Dendritic cell treated with granulocyte-macrophage colony-stimulating factor and Interleukin-4, amounts not matched to agents 40 ng/mL and 50 ng/mL, for 4 days (primary cell): ENCODE measurements around the gene NLN.
"Not testable (repeated sequence)": the region's sequence is repeated elsewhere in the genome, so short reads cannot be mapped to it uniquely, and the experiment has no call there.

Experiments used
- H3K27ac Mint-ChIP-seq: one replicate; pipeline ENCODE4 v1.8.0; 2022; ENCODE audit warnings: mild to moderate bottlenecking, mixed read lengths
- H3K27me3 Mint-ChIP-seq: one replicate; pipeline ENCODE4 v1.8.0; 2022; ENCODE audit warnings: mild to moderate bottlenecking, mixed read lengths
- H3K36me3 Mint-ChIP-seq: one replicate; pipeline ENCODE4 v1.8.0; 2022; ENCODE audit warnings: low read depth, mixed read lengths
- H3K4me1 Mint-ChIP-seq: one replicate; pipeline ENCODE4 v1.8.0; 2022; ENCODE audit warnings: low read depth, mixed read lengths
- H3K4me3 Mint-ChIP-seq: one replicate; pipeline ENCODE4 v1.8.0; 2022; ENCODE audit warnings: mild to moderate bottlenecking, moderate library complexity, mixed read lengths
- H3K9me3 Mint-ChIP-seq: one replicate; pipeline ENCODE4 v1.8.0; 2022; ENCODE audit warnings: mixed read lengths
- intact Hi-C: fragments of 100-400 bp; cut with micrococcal nuclease; formaldehyde crosslinking; loops from one replicate; pipeline ENCODE4 v1.15.0; 2022

Gene NLN

DNA sequence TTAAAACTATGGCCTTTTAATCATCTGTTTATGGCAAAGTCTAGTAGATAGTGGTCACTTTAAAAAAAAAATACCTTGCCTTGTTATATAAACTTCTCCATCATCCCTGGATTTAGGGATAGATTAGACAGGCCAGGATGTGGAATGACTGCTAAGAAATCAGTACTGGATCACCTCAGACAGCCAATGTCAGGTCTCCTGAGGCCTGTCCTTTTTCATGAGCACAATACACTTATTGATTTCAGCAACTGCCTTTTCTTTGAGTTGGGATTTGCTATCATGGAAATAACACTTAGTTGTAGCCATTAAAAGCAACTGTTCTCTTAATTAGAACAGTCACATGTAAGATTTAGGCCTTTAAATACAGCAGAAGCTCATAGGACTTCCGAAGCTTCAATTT lies 77.9 kb downstream of the NLN start:
- H3K4me3 Mint-ChIP-seq, result no peak overlapping the region
- H3K36me3 Mint-ChIP-seq, result peaks cover 73% of the 10 kb centered on the region
- H3K27me3 Mint-ChIP-seq, result no peaks in the 10 kb centered on the region
- H3K27ac Mint-ChIP-seq, result no peak overlapping the region
- H3K9me3 Mint-ChIP-seq, result peaks cover 9% of the 10 kb centered on the region
- intact Hi-C loops, result no loop called here
- peaks cover 34% of the 10 kb centered on the region for H3K4me1 Mint-ChIP-seq

DNA sequence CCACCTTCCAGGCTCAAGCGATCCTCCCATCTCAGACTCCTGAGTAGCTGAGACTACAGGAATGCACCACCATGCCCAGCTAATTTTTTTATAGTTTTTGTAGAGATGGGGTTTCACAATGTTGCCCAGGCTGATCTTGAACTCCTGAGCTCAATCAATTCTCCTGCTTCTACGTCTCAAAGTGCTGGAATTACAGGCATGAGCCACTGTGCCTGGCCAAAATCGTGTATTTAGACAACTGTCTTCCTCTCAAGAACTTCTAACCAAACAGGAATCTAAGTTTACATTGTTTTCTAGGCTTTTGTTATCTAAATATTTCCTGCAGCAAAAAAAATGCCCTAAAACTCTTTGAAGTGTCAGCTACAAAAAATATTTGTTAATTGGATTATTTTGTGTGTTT lies 78.8 kb downstream of the NLN start:
- Mint-ChIP-seq H3K27ac (no peak overlapping the region), H3K36me3 (peaks cover 78% of the 10 kb centered on the region), H3K4me1 (peaks cover 34% of the 10 kb centered on the region), H3K4me3 (no peak overlapping the region), H3K9me3 (peaks cover 9% of the 10 kb centered on the region), H3K27me3 (no peaks in the 10 kb centered on the region)
- intact Hi-C loops, result no loop called here

DNA sequence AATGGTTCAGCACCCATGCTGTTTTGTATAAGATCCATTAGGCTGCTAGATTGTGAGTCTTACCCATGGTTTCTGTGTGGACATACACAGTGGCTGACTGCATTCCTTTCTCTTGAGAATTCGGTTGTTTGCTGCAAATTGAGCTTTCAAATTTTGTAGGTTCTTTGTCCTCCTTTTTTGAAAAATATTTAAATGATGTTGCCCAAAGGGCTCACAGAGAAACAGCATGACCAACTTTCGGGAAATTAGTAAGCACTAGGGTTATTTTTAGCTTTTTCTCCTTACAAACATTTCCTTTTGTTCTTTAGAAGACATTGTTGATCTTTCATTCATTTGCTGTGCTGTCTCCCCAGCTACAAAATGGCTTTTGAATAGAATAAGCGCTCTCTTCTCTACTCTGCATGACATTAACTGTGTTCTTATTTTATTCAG lies 79.4 kb downstream of the NLN start:
- Mint-ChIP-seq H3K27me3 (no peaks in the 10 kb centered on the region), H3K4me3 (no peak overlapping the region), H3K4me1 (peaks cover 34% of the 10 kb centered on the region), H3K36me3 (peaks cover 78% of the 10 kb centered on the region), H3K27ac (no peak overlapping the region), H3K9me3 (peaks cover 9% of the 10 kb centered on the region)
- intact Hi-C loops, result no loop called here

DNA sequence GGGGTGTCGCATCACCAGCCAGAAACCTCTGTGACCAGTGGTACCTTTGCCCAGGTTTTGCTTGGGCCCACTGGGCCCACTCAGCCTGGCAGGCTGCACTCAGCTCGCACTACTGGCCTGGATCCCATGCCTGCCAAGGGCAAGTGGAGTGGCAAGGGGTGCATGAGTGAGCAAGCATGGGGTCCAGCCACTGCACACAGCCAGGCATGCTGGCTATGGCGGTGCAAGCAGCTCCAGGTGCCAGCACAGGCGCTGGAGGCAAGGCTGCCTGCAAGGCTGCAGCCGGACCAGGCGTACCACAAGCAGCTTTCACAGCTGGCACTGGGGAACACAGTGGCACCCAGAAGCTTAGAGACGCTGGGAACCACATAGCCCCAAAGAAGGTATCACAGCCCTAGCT lies 80.1 kb downstream of the NLN start:
- intact Hi-C loops, result no loop called here
- Mint-ChIP-seq H3K9me3 (peaks cover 9% of the 10 kb centered on the region), H3K4me1 (peaks cover 34% of the 10 kb centered on the region), H3K27me3 (no peaks in the 10 kb centered on the region), H3K4me3 (no peak overlapping the region), H3K27ac (no peak overlapping the region), H3K36me3 (peaks cover 78% of the 10 kb centered on the region)

DNA sequence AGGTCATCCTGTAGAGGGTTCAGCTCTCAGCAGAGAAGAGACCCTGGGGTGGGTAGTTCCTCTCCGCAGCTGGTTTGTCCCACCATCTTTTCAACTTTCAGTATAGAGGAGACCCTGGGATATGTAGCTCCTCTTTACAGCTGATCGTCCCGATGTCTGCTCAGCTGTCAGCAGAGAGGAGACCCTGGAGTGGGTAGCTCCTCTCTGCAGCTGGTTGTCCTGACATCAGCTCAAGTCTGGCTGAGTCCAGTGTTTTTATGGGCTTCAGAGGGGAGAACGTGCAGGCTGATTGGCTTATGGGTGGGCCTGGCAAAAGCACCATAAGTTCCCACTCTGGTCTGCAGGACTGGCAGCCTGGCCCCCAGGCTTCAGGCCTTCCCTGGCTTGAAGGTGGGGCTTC lies 80.8 kb downstream of the NLN start:
- Mint-ChIP-seq H3K4me1 (peaks cover 34% of the 10 kb centered on the region), H3K27ac (no peak overlapping the region), H3K27me3 (no peaks in the 10 kb centered on the region), H3K4me3 (no peak overlapping the region), H3K9me3 (peaks cover 9% of the 10 kb centered on the region), H3K36me3 (peaks cover 74% of the 10 kb centered on the region)
- intact Hi-C loops, result no loop called here

DNA sequence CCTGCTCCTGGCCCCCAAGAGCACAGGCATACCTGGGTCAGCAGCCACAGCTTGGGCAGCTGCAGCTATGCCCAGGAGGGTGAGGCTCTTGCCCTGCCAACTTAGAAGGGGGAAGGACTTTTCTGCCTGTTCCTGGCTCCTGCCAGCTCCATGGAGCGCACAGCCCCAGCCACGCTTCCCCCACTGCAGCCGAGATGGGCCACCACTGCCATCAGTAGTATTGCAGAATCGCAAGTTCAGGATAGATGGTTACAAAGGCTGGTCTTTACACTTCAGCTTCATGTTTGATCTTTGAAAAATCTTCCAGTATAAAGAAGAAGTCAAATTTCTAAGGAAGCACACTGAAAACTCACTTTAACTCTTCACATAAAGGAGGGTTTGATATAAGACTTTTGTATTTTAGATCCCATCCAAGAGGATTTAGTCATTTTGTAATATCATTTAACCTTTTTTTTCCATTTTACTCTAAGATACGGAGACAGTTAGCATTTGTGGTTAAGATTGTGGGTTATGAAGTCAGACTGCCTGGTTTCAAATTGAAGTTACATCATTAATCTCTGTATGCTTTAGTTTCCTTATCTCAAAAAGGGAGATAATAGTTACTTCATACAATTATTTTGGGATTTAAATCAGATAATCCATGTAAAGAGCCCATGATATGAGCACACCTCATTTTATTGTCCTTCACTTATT lies 81.8 kb downstream of the NLN start:
- Mint-ChIP-seq H3K27ac (no peak overlapping the region), H3K27me3 (no peaks in the 10 kb centered on the region), H3K4me1 (peaks cover 44% of the 10 kb centered on the region), H3K4me3 (no peak overlapping the region), H3K9me3 (peaks cover 9% of the 10 kb centered on the region), H3K36me3 (peaks cover 63% of the 10 kb centered on the region)
- intact Hi-C loops, result no loop called here

DNA sequence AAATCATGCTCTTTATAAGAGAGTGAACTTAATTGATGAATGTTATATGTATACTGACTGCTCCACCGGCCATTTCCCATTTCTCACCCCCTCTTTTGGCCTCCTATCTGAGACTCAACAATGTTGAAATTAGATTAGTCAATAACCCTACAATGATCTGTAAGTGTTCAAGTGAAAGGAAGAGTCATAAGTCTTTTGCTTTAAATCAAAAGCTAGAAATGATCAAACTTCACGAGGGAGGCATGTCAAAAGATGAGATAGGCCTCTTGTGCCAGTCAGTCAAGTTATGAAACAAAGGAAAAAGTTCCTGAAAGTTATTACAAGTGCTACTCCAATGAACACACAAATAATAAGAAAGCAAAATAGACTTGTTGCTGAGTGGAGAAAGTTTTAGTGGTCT lies 83.1 kb downstream of the NLN start:
- no peaks in the 10 kb centered on the region for H3K27me3 Mint-ChIP-seq
- H3K36me3 Mint-ChIP-seq, result peaks cover 71% of the 10 kb centered on the region
- peaks cover 50% of the 10 kb centered on the region for H3K4me1 Mint-ChIP-seq
- H3K27ac Mint-ChIP-seq, result no peak overlapping the region
- peaks cover 9% of the 10 kb centered on the region for H3K9me3 Mint-ChIP-seq
- H3K4me3 Mint-ChIP-seq, result no peak overlapping the region
- intact Hi-C loops, result no loop called here

DNA sequence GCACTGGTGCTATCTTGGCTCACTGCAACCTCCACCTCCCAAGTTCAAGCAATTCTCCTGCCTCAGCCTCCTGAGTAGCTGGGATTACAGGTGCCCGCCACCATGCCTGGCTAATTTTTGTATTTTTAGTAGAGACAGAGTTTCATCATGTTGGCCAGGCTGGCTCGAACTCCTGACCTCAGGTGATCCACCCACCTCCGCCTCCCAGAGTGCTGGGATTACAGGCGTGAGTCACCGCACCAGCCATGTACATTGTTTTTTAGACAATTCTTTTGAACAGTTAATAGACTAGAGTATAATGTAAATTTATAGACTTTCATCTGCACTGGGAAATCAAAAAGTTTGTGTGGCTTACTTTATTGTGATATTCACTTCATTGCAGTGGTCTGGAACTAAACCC lies 85.5 kb downstream of the NLN start:
- H3K4me3 Mint-ChIP-seq, intact Hi-C loops, H3K27ac Mint-ChIP-seq, H3K27me3 Mint-ChIP-seq, H3K9me3 Mint-ChIP-seq: not testable (repeated sequence)
- H3K36me3 Mint-ChIP-seq, result peaks cover 71% of the 10 kb centered on the region
- H3K4me1 Mint-ChIP-seq, result peaks cover 41% of the 10 kb centered on the region

DNA sequence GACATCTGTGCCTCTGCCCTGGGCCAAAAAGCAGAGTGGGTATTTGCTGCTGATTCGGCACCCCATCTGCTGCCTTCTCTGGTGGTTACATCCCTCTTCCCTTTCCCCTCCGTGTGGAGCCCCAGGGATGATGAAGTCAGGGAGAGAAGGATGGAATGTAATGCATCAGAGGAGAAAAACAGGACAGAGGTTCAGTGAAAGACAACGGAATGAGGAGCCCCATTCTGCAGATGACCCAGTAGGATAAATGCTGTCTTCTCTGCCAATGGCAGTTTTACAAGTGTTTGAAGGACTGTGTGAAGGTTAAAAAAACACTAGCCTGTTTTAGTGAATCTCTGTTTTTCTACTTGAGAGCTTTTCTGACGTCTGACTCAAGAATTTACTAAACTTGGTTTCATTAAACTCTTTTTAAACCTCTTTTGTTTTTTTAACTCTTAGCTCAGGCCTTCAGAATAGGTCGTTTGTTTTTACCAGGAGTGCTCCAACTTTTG lies 86.3 kb downstream of the NLN start:
- H3K4me3 Mint-ChIP-seq, result no peak overlapping the region
- H3K9me3 Mint-ChIP-seq, result no peaks in the 10 kb centered on the region
- H3K36me3 Mint-ChIP-seq, result peaks cover 71% of the 10 kb centered on the region
- peak overlapping the region; percentile 64 for H3K27ac Mint-ChIP-seq
- H3K4me1 Mint-ChIP-seq, result peaks cover 33% of the 10 kb centered on the region
- intact Hi-C loops, result no loop called here
- H3K27me3 Mint-ChIP-seq, result no peaks in the 10 kb centered on the region

DNA sequence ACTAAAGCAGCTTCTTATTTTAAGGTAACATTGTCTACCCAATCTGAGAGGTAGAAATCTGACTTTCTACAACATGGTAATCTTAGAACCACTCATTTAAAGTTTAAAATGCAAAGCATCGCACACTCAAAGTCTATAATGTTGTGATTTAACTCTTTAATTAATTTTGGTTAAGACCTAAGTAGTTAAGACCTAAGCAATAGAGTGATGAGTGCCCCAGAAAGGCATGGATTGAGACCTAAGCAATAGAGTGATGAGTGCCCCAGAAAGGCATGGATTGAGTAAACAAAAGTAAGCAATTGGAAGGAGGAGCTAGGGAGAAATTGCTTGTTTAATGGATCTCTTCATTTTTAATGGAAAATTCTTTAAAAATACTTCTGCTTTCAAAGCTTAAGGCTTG lies 86.8 kb downstream of the NLN start:
- H3K4me3 Mint-ChIP-seq, result no peak overlapping the region
- H3K4me1 Mint-ChIP-seq, result peaks cover 28% of the 10 kb centered on the region
- no peaks in the 10 kb centered on the region for H3K27me3 Mint-ChIP-seq
- peaks cover 77% of the 10 kb centered on the region for H3K36me3 Mint-ChIP-seq
- intact Hi-C loops, result no loop called here
- H3K9me3 Mint-ChIP-seq, result no peaks in the 10 kb centered on the region
- peak overlapping the region; percentile 64 for H3K27ac Mint-ChIP-seq

DNA sequence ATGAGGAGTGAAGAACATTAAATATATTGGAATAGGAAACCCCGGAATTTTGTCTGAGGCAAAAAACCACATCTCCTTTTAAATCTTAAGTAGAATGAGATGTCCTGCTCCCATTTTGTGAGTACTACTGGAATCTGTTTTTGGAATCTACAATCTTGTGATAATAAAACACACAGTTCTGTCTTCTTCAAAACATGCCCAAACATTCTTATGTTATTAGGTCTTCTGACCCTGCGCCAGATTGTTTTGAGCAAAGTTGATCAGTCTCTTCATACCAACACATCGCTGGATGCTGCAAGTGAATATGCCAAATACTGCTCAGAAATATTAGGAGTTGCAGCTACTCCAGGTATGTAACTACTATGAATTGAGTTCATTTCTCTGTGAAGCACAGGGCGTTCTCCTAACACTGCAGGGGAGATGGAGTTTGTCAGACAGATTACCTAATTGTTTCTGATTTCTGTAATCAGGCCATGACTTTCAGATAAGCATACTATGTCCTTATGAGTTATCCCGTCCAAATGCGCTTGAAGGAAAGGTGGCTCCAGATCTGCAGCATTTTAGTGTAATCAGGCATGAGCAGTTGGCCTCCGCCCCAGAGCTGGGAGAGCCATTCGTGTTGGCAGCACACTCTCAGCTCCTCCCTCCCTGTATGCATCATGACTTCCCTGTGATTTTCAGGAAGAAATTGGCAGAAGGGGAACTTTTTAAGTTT lies 88.0 kb downstream of the NLN start:
- intact Hi-C loops, result no loop called here
- Mint-ChIP-seq H3K36me3 (peaks cover 78% of the 10 kb centered on the region), H3K27me3 (no peaks in the 10 kb centered on the region), H3K27ac (no peak overlapping the region), H3K4me3 (no peak overlapping the region), H3K9me3 (no peaks in the 10 kb centered on the region), H3K4me1 (peaks cover 21% of the 10 kb centered on the region)

DNA sequence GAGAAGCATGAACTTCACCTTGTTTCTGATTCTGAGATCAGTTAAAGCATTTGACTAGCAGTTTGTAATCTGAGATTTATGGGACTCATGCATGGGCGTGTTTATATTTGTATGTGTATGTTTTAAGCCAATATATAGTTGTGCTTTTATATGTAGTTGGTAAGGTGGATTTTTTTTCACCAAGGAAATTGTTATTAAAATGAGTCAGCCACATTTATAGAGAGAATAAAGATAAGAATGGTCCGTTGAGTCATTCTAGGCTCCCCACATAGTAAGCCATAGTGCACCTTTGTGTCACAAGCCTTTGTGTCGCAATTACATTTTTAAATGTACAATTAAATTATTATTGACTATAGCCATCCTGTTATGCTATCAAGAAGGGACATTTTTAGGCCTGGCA lies 89.0 kb downstream of the NLN start:
- H3K4me1 Mint-ChIP-seq, result peaks cover 30% of the 10 kb centered on the region
- no peaks in the 10 kb centered on the region for H3K9me3 Mint-ChIP-seq
- peak overlapping the region; percentile 37 for H3K27ac Mint-ChIP-seq
- intact Hi-C loops, result no loop called here
- no peak overlapping the region for H3K4me3 Mint-ChIP-seq
- no peaks in the 10 kb centered on the region for H3K27me3 Mint-ChIP-seq
- H3K36me3 Mint-ChIP-seq, result peaks cover 78% of the 10 kb centered on the region

DNA sequence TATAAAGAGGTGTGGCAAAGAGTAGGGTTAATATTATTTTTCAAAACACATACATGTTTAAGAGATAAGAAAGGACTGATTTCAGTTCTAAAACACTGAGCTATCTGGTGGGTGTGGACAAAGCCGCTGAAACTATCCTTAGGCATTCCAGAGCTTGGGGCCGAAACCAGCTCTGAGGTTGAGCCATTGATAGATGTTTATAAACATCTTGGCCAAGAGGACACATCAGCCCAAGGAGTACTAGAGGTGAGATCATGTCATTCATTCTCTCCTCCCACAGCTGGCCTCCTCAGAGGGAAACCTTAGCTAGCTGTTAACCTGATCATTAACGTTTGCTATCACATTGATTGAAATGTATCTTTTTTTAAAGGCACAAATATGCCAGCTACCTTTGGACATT lies 89.9 kb downstream of the NLN start:
- Mint-ChIP-seq H3K9me3 (no peaks in the 10 kb centered on the region), H3K27me3 (no peaks in the 10 kb centered on the region), H3K4me3 (no peak overlapping the region), H3K4me1 (peaks cover 33% of the 10 kb centered on the region), H3K27ac (no peak overlapping the region), H3K36me3 (peaks cover 74% of the 10 kb centered on the region)
- intact Hi-C loops, result no loop called here

DNA sequence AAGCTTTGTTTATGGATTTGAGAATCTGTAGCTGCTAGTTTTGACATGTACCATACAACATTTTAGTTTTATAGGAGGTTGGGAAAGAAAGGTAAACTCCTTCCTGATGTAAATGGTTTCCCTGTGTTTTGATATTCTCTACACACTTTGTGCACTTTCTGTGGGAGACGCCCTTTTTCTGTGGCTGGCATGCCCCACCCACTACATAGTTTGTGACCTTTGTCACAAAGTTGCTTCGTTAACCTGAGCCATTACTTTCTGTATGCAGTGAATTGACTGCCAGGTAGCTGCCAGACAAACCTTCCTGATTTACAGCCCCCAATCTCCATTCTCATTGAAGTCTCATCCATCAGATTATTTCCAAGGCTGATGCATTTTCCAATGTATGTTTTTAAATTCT lies 90.6 kb downstream of the NLN start:
- H3K4me3 Mint-ChIP-seq, result no peak overlapping the region
- intact Hi-C loops, result no loop called here
- H3K27ac Mint-ChIP-seq, result no peak overlapping the region
- peaks cover 33% of the 10 kb centered on the region for H3K4me1 Mint-ChIP-seq
- no peaks in the 10 kb centered on the region for H3K9me3 Mint-ChIP-seq
- H3K27me3 Mint-ChIP-seq, result no peaks in the 10 kb centered on the region
- peaks cover 78% of the 10 kb centered on the region for H3K36me3 Mint-ChIP-seq
